HEK293T (cell line): ENCODE data around the gene ZNF324B.
"Not testable (repeated sequence)": the region's sequence is repeated elsewhere in the genome, so short reads cannot be mapped to it uniquely, and the experiment has no call there.

ENCODE experiments used
- CTCF ChIA-PET: fragments of 350-600 bp; formaldehyde crosslinking; extraction: SDS; loops from one replicate; lab custom pipeline; 2021; ENCODE audit warnings: antibody characterized with exemption, inconsistent platforms; lab: Yijun Ruan, JAX
- POLR2A ChIA-PET: fragments of 350-600 bp; formaldehyde crosslinking; extraction: SDS; loops from one replicate; lab custom pipeline; 2020; ENCODE audit warnings: antibody characterized with exemption, inconsistent platforms; lab: Yijun Ruan, JAX
- DNase-seq: peaks from one replicate; pipeline ENCODE4 v3.0.0; 2012; ENCODE audit warnings: mixed read lengths; ENCODE audit errors: extremely low spot score
- ARNT ChIP-seq: fragments of 450-650 bp; IDR thresholded peaks from 2 replicates; pipeline ENCODE4 v1.6.1; 2017; ENCODE audit warnings: mild to moderate bottlenecking
- BHLHE40 ChIP-seq: fragments of 450-650 bp; IDR thresholded peaks from 2 replicates; pipeline ENCODE4 v1.6.1; 2016; ENCODE audit warnings: mild to moderate bottlenecking, moderate library complexity, borderline replicate concordance
- CTBP1 ChIP-seq: fragments of 450-650 bp; IDR thresholded peaks from 2 replicates; pipeline ENCODE4 v1.6.1; 2016; ENCODE audit warnings: borderline replicate concordance
- ELF4 ChIP-seq: fragments of 450-650 bp; IDR thresholded peaks from 2 replicates; pipeline ENCODE4 v1.6.1; 2017; ENCODE audit warnings: antibody characterized with exemption
- FOXA1 ChIP-seq: fragments of 450-650 bp; IDR thresholded peaks from 2 replicates; pipeline ENCODE4 v1.6.1; 2016; ENCODE audit warnings: mild to moderate bottlenecking
- FOXK2 ChIP-seq: fragments of 450-650 bp; IDR thresholded peaks from 2 replicates; pipeline ENCODE4 v1.6.1; 2016; ENCODE audit warnings: mild to moderate bottlenecking
- FOXM1 ChIP-seq: fragments of 450-650 bp; IDR thresholded peaks from 2 replicates; pipeline ENCODE4 v1.6.1; 2017; ENCODE audit warnings: mild to moderate bottlenecking, borderline replicate concordance
- HDGF ChIP-seq: fragments of 450-650 bp; IDR thresholded peaks from 2 replicates; pipeline ENCODE4 v1.6.1; 2017; ENCODE audit warnings: antibody characterized with exemption, borderline replicate concordance
- L3MBTL2 ChIP-seq: fragments of 450-650 bp; conservative IDR thresholded peaks from 2 replicates; pipeline ENCODE4 v1.6.1; 2016; ENCODE audit warnings: mild to moderate bottlenecking
- LEF1 ChIP-seq: fragments of 450-650 bp; IDR thresholded peaks from 2 replicates; pipeline ENCODE4 v1.6.1; 2017; ENCODE audit warnings: mild to moderate bottlenecking, borderline replicate concordance
- NFRKB ChIP-seq: fragments of 450-650 bp; IDR thresholded peaks from 2 replicates; pipeline ENCODE4 v1.6.1; 2016; ENCODE audit warnings: mild to moderate bottlenecking, moderate library complexity
- PKNOX1 ChIP-seq: fragments of 450-650 bp; IDR thresholded peaks from 2 replicates; pipeline ENCODE4 v1.6.1; 2016
- SP1 ChIP-seq: fragments of 450-650 bp; IDR thresholded peaks from 2 replicates; pipeline ENCODE4 v1.6.1; 2017
- SUZ12 ChIP-seq: fragments of 450-650 bp; IDR thresholded peaks from 2 replicates; pipeline ENCODE4 v1.6.1; 2016; ENCODE audit warnings: mild to moderate bottlenecking
- TARDBP ChIP-seq: fragments of 450-650 bp; IDR thresholded peaks from 2 replicates; pipeline ENCODE4 v1.6.1; 2016
- ZNF384 ChIP-seq: fragments of 450-650 bp; IDR thresholded peaks from 2 replicates; pipeline ENCODE4 v1.6.1; 2016

Gene ZNF324B

GRCh38 chr19:58451358-58452101, at the start of gene ZNF324B:
ZNF324B (plus strand) TSS chr19:58451622; CDS start chr19:58453702, 2,080 bp downstream.
- CTCF ChIA-PET, result no interaction called here
- peak; percentile 98 for DNase-seq
- TF ChIP-seq L3MBTL2, result peak; percentile 61
- TF ChIP-seq PKNOX1, result peak; percentile 89
- no peak for TF ChIP-seq ARNT
- POLR2A ChIA-PET, result interaction anchor here (0.6 to 2.5 kb wide), 13 partner anchors 9 to 108 kb away, joined by 3 to 10 read pairs (median 4); partner anchors contain the start of genes ZBTB45, ZNF324, ZNF446 and ZNF584

GRCh38 chr19:58401840-58402421, 49.5 kb upstream of the ZNF324B start:
- DNase-seq, result no peak
- ChIA-PET CTCF (no interaction called here), POLR2A (no interaction called here)
- no peak for TF ChIP-seq TARDBP
- TF ChIP-seq SUZ12, result no peak
- no peak for TF ChIP-seq HDGF
- no peak for TF ChIP-seq L3MBTL2

- CTCF ChIA-PET, result not testable (repeated sequence)
- POLR2A ChIA-PET, result interaction anchor here (1.0 to 1.2 kb wide), 2 partner anchors 16 to 116 kb away, joined by 4 read pairs; partner anchors contain the start of gene ZBTB45
- peak; percentile 9 for DNase-seq
Measured at GRCh38 chr19:58403920-58404478, 47.4 kb upstream of the ZNF324B start.

- TF ChIP-seq BHLHE40 (no peak), FOXM1 (no peak), FOXK2 (no peak), SUZ12 (no peak), ZNF384 (no peak), NFRKB (no peak), TARDBP (no peak), ARNT (no peak), CTBP1 (no peak), ELF4 (no peak), HDGF (no peak), SP1 (no peak)
- POLR2A ChIA-PET, result interaction anchor here (1.0 to 2.6 kb wide), 3 partner anchors 12 to 137 kb away, joined by 3 to 17 read pairs (median 3); partner anchors contain the start of genes RNF225, TRIM28 and ZNF497
- CTCF ChIA-PET, result no interaction called here
- DNase-seq, result no peak
Measured at GRCh38 chr19:58406818-58407657, 44.4 kb upstream of the ZNF324B start.

GRCh38 chr19:58407658-58408151, 43.7 kb upstream of the ZNF324B start:
- POLR2A ChIA-PET, result interaction anchor here (0.5 to 2.6 kb wide), 10 partner anchors 10 to 136 kb away, joined by 3 to 17 read pairs (median 3); partner anchors contain the start of genes RNF225, RPS5, TRIM28 and ZBTB45
- CTCF ChIA-PET, result no interaction called here
- TF ChIP-seq L3MBTL2 (peak; percentile 50; the same call in 1 of the 2 replicates), FOXM1 (no peak)
- no peak for DNase-seq

GRCh38 chr19:58408152-58409009, 43.0 kb upstream of the ZNF324B start, which contains the start of gene ZNF584:
ZNF584 (plus strand) TSS chr19:58408649; CDS start chr19:58409148, 499 bp downstream.
- TF ChIP-seq FOXM1, result no peak
- no peak for TF ChIP-seq CTBP1
- peak; percentile 1; the same call in 1 of the 2 replicates for TF ChIP-seq L3MBTL2
- peak; percentile 84 for TF ChIP-seq TARDBP
- TF ChIP-seq FOXK2, result no peak
- no peak for TF ChIP-seq NFRKB
- TF ChIP-seq ARNT, result no peak
- TF ChIP-seq HDGF, result no peak; the same call in 1 of the 2 replicates
- no peak for TF ChIP-seq PKNOX1
- TF ChIP-seq LEF1, result no peak
- peak; percentile 58 for TF ChIP-seq ELF4
- no peak for TF ChIP-seq FOXA1
- TF ChIP-seq ZNF384, result no peak
- TF ChIP-seq SUZ12, result no peak
- no peak for TF ChIP-seq BHLHE40
- no peak for TF ChIP-seq SP1
- peak; percentile 91 for DNase-seq
- ChIA-PET POLR2A (interaction anchor here (0.5 to 2.6 kb wide), 17 partner anchors 9 to 136 kb away, joined by 3 to 17 read pairs (median 3); partner anchors contain the start of genes RPS5, TRIM28, ZBTB45 and ZNF324B), CTCF (no interaction called here)
